Adrenal gland (tissue), 5 donors: ENCODE measurements around the gene C17orf100.

Source experiments
- POLR2A ChIP-seq, 2 donors: fragments of 450-650 bp; IDR thresholded peaks; one replicate each; pipeline ENCODE4 v1.6.1; 2017; ENCODE audit warnings: antibody characterized with exemption in 2 of 2, mild to moderate bottlenecking in 2 of 2, moderate library complexity in 1 of 2
- TF ChIP-seq, protein P1 (sequence below), 6 experiments: fragments of 450-650 bp in 4 of 6; fragments of 200-600 bp in 2 of 6; sonication (generic) in 1 of 6; IDR thresholded peaks; 1 replicate in 5 of 6; 2 replicates in 1 of 6; pipeline versions ENCODE4 v1.5.1 to v1.8.0; 2016 to 2021; ENCODE audit warnings: antibody characterized with exemption in 6 of 6, mild to moderate bottlenecking in 2 of 6, moderate library complexity in 1 of 6
- donor health status: DM: no; HTN: no; CAD: no.

DNA sequence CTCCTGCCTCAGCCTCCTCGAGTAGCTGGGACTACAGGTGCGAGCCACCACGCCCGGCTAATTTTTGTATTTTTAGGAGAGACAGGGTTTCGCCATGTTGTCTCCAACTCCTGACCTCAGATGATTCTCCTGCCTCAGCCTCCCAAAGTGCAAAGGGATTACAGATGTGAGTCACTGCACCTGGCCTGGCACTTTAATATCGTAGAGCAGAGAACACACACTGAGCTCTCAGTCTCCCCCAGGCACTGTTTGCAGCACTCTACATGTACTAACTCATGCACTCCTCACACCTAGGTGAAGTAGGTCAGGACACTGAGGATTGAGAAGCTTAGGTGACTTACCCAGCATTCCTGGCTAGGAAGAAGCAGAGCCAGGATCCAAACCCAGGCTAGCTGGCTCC lies 15.0 kb downstream of the C17orf100 start:
- TF ChIP-seq, protein P1, sequence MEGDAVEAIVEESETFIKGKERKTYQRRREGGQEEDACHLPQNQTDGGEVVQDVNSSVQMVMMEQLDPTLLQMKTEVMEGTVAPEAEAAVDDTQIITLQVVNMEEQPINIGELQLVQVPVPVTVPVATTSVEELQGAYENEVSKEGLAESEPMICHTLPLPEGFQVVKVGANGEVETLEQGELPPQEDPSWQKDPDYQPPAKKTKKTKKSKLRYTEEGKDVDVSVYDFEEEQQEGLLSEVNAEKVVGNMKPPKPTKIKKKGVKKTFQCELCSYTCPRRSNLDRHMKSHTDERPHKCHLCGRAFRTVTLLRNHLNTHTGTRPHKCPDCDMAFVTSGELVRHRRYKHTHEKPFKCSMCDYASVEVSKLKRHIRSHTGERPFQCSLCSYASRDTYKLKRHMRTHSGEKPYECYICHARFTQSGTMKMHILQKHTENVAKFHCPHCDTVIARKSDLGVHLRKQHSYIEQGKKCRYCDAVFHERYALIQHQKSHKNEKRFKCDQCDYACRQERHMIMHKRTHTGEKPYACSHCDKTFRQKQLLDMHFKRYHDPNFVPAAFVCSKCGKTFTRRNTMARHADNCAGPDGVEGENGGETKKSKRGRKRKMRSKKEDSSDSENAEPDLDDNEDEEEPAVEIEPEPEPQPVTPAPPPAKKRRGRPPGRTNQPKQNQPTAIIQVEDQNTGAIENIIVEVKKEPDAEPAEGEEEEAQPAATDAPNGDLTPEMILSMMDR (IDR thresholded peaks at IDR 0.05) = no peak
- TF ChIP-seq POLR2A (IDR thresholded peaks at IDR 0.05) = no peak
